ENCODE data around the gene MYOC. TPM values are rescaled to one million over a fixed set of nuclear protein-coding genes. Genes with fewer than 3 reads are reported as not detected.
A peak's percentile ranks its signal among the peaks of the same experiment; 100 is the strongest.

MYOC gene
- total RNA-seq, 1 experiment from 2014 or later = not detected

DNA sequence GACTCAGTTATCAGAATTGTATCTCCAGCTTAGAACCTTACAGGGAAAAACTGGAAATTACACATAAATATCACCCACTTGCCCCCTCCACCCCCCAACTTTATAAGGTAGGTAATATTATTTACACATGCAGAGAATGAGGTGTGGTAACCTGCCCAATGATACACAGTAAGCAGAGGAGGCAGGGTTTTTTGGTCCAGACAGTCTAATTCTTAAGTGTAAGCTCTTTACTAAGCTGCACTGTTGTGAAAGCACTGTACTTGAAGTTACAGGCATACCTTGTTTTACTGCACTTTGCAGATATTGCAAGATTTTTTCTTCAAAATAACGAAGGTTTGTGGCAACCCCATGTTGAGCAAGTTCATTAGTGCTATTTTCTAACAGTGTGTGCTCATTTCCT lies 55.3 kb downstream of the MYOC start:
- POLR2A ChIA-PET = no interaction called here
- TF ChIP-seq, protein P1, sequence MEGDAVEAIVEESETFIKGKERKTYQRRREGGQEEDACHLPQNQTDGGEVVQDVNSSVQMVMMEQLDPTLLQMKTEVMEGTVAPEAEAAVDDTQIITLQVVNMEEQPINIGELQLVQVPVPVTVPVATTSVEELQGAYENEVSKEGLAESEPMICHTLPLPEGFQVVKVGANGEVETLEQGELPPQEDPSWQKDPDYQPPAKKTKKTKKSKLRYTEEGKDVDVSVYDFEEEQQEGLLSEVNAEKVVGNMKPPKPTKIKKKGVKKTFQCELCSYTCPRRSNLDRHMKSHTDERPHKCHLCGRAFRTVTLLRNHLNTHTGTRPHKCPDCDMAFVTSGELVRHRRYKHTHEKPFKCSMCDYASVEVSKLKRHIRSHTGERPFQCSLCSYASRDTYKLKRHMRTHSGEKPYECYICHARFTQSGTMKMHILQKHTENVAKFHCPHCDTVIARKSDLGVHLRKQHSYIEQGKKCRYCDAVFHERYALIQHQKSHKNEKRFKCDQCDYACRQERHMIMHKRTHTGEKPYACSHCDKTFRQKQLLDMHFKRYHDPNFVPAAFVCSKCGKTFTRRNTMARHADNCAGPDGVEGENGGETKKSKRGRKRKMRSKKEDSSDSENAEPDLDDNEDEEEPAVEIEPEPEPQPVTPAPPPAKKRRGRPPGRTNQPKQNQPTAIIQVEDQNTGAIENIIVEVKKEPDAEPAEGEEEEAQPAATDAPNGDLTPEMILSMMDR (IDR thresholded peaks at IDR 0.05; ENCODE audit: insufficient read depth in 1 of 2, low read depth in 1 of 2, low read length in 1 of 2, severe bottlenecking in 1 of 2, unreplicated experiment in 1 of 2) = no peak
- no peaks in the 10 kb centered on the region for H3K27me3 ChIP-seq (replicated peaks; ENCODE audit: control insufficient read depth, insufficient read depth, low read length)
- Mint-ChIP-seq H3K27ac (ENCODE audit: unreplicated experiment) (no peak overlapping the region), H3K9me3 (ENCODE audit: unreplicated experiment) (no peaks in the 10 kb centered on the region), H3K27me3 (ENCODE audit: insufficient read depth, unreplicated experiment) (no peaks in the 10 kb centered on the region), H3K4me3 (ENCODE audit: unreplicated experiment) (no peak overlapping the region), H3K4me1 (ENCODE audit: low read depth, unreplicated experiment) (no peaks in the 10 kb centered on the region), H3K36me3 (ENCODE audit: insufficient read depth, unreplicated experiment) (peaks cover 55% of the 10 kb centered on the region)
- intact Hi-C loops (cut with micrococcal nuclease; ENCODE audit: unreplicated experiment) = no loop called here
- 0 out of 2 replicates have a peak, but pooled peaks cover 1% of the 10 kb centered on the region for H3K36me3 ChIP-seq (ENCODE audit: control insufficient read depth, insufficient read depth, low read length)
- no peak overlapping the region for H3K4me3 ChIP-seq (ENCODE audit: low read depth, low read length)
- H3K9me3 ChIP-seq = no peaks in the 10 kb centered on the region
- BruUV-seq (replicated peaks) = no TSS peak
- no peak for DNase-seq
- H3K4me1 ChIP-seq = no peaks in the 10 kb centered on the region
- CTCF ChIA-PET = no interaction called here

DNA sequence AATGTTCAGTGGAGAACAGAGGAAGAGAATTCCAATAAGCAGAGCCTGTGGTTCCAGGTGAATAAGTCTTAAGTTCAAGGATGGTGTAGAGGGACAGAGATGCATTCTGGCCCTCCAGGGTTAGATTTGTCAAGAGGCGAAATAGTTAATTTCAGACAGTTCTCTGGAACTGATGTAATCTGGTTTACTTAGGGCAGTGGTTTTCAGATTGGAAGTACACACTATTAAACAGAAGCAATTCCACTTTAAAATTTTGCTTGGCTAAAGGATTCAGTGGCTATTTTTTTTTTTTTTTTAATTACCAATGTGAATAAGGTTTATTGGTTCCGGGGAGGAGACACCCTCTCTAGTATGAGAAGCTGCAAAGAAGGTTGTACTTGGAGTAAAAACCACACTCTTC lies 55.8 kb downstream of the MYOC start:
- Mint-ChIP-seq H3K4me1 (ENCODE audit: low read depth, unreplicated experiment) (no peaks in the 10 kb centered on the region), H3K36me3 (ENCODE audit: insufficient read depth, unreplicated experiment) (peaks cover 60% of the 10 kb centered on the region), H3K4me3 (ENCODE audit: unreplicated experiment) (no peak overlapping the region), H3K27ac (ENCODE audit: unreplicated experiment) (peak overlapping the region; percentile 9), H3K27me3 (ENCODE audit: insufficient read depth, unreplicated experiment) (no peaks in the 10 kb centered on the region), H3K9me3 (ENCODE audit: unreplicated experiment) (no peaks in the 10 kb centered on the region)
- Histone ChIP-seq H3K4me3 (ENCODE audit: low read depth, low read length) (no peak overlapping the region), H3K4me1 (no peaks in the 10 kb centered on the region), H3K9me3 (no peaks in the 10 kb centered on the region), H3K27me3 (replicated peaks; ENCODE audit: control insufficient read depth, insufficient read depth, low read length) (no peaks in the 10 kb centered on the region), H3K36me3 (ENCODE audit: control insufficient read depth, insufficient read depth, low read length) (0 out of 2 replicates have a peak, but pooled peaks cover 1% of the 10 kb centered on the region)
- no peak for DNase-seq
- TF ChIP-seq, protein P1 (IDR thresholded peaks at IDR 0.05; ENCODE audit: insufficient read depth in 1 of 2, low read depth in 1 of 2, low read length in 1 of 2, severe bottlenecking in 1 of 2, unreplicated experiment in 1 of 2) = no peak
- ChIA-PET CTCF (interaction anchor here (1.0 kb wide), 1 partner anchor 245 kb away, joined by 3 read pairs; the partner anchor contains the start of gene DNM3), POLR2A (no interaction called here)
- BruUV-seq (replicated peaks) = no TSS peak
- intact Hi-C loops (cut with micrococcal nuclease; ENCODE audit: unreplicated experiment) = no loop called here

DNA sequence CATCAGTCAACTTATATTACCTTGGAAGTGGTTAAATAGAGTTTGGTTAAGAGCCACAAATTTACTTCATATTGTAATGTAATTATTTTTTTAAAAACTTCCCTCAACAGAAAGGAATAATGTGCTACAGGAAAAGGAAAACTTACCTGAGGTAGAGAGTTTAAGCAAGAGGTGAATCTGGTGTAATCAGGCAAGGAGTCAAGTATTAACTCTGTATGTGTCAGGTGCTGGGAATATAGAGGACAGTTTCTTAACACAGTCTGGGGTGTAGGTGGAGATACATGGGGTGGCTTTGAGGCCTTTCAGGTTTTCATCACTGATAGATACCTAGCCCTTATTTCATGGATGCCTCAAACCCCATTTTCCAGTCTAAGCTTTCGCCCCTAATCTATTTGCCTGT lies 56.4 kb downstream of the MYOC start:
- CTCF ChIA-PET = interaction anchor here (1.0 kb wide), 1 partner anchor 245 kb away, joined by 3 read pairs; the partner anchor contains the start of gene DNM3
- no TSS peak for BruUV-seq (replicated peaks)

More for the DNA sequence above, 56.4 kb downstream of the MYOC start:
- H3K4me3 Mint-ChIP-seq (ENCODE audit: unreplicated experiment) = no peak overlapping the region
- Histone ChIP-seq H3K27me3 (replicated peaks; ENCODE audit: control insufficient read depth, insufficient read depth, low read length) (no peaks in the 10 kb centered on the region), H3K4me1 (no peaks in the 10 kb centered on the region), H3K4me3 (ENCODE audit: low read depth, low read length) (no peak overlapping the region), H3K36me3 (ENCODE audit: control insufficient read depth, insufficient read depth, low read length) (peaks cover 1% of the 10 kb centered on the region; the same call in 1 of the 2 replicates), H3K9me3 (no peaks in the 10 kb centered on the region)
- H3K27me3 Mint-ChIP-seq (ENCODE audit: insufficient read depth, unreplicated experiment) = no peaks in the 10 kb centered on the region
- POLR2A ChIA-PET = no interaction called here
- no peaks in the 10 kb centered on the region for H3K9me3 Mint-ChIP-seq (ENCODE audit: unreplicated experiment)
- peak overlapping the region; percentile 9 for H3K27ac Mint-ChIP-seq (ENCODE audit: unreplicated experiment)
- peaks cover 66% of the 10 kb centered on the region for H3K36me3 Mint-ChIP-seq (ENCODE audit: insufficient read depth, unreplicated experiment)
- no peak for DNase-seq
- no peaks in the 10 kb centered on the region for H3K4me1 Mint-ChIP-seq (ENCODE audit: low read depth, unreplicated experiment)
- TF ChIP-seq, protein P1 (IDR thresholded peaks at IDR 0.05; ENCODE audit: insufficient read depth in 1 of 2, low read depth in 1 of 2, low read length in 1 of 2, severe bottlenecking in 1 of 2, unreplicated experiment in 1 of 2) = no peak
- intact Hi-C loops (cut with micrococcal nuclease; ENCODE audit: unreplicated experiment) = no loop called here

Data from Caco-2 (cell line).